Mesodermal cell (in vitro differentiated cells): ENCODE measurements around the gene CARMIL3.

Experiments used
- H3K27ac ChIP-seq: 2 replicates; pipeline ENCODE4 v1.7.0; 2013; ENCODE audit warnings: mild to moderate bottlenecking, low read depth, low read length, moderate library complexity; ENCODE audit not compliant: severe bottlenecking
- H3K36me3 ChIP-seq: 2 replicates; pipeline ENCODE4 v1.7.1; 2013; ENCODE audit warnings: mild to moderate bottlenecking, low read length, moderate library complexity; ENCODE audit not compliant: control insufficient read depth, insufficient read depth
- H3K4me1 ChIP-seq: one replicate; pipeline ENCODE4 v1.7.1; 2013; ENCODE audit warnings: mild to moderate bottlenecking, low read length; ENCODE audit not compliant: insufficient read depth, control insufficient read depth, poor library complexity, severe bottlenecking
- H3K4me3 ChIP-seq: 2 replicates; pipeline ENCODE4 v1.7.0; 2013; ENCODE audit warnings: low read length, control low read depth, mild to moderate bottlenecking; ENCODE audit not compliant: insufficient read depth, poor library complexity, severe bottlenecking; ENCODE audit errors: extremely low read depth
- H3K9me3 ChIP-seq: 2 replicates; pipeline ENCODE4 v1.7.1; 2013; ENCODE audit warnings: mild to moderate bottlenecking, low read length, moderate library complexity; ENCODE audit not compliant: control insufficient read depth
- WGBS, 2 experiments: methylation state at CpG; one replicate each; pipeline ENCODE4 v1.1.5; 2013; ENCODE audit warnings: missing lambda C conversion rate in 2 of 2; ENCODE audit not compliant: insufficient coverage in 2 of 2; 5-methylcytosine and 5-hydroxymethylcytosine counted together

CARMIL3 gene

GRCh38 chr14:24113379-24113800 is 61.6 kb downstream of the CARMIL3 start:
- Histone ChIP-seq H3K4me1 (peaks cover 5% of the 10 kb centered on the region), H3K9me3 (no peaks in the 10 kb centered on the region), H3K4me3 (peak overlapping the region; percentile 80), H3K27ac (peak overlapping the region; percentile 97), H3K36me3 (peaks cover 14% of the 10 kb centered on the region)
- WGBS, 2 experiments = 12 to 13% methylated on average over 5 to 12 of the region's 15 CpGs

GRCh38 chr14:24113801-24114531 is 62.2 kb downstream of the CARMIL3 start:
- H3K4me3 ChIP-seq = peak overlapping the region; percentile 80
- H3K9me3 ChIP-seq = no peaks in the 10 kb centered on the region
- peaks cover 5% of the 10 kb centered on the region for H3K4me1 ChIP-seq
- H3K27ac ChIP-seq = peak overlapping the region; percentile 97
- peaks cover 19% of the 10 kb centered on the region for H3K36me3 ChIP-seq
- WGBS, 2 experiments = 0 to 1% methylated on average over 39 to 41 of the region's 42 CpGs

GRCh38 chr14:24114532-24115421 is 63.0 kb downstream of the CARMIL3 start, which contains the start of the genes DCAF11 and NRL:
DCAF11 (plus strand) TSS chr14:24114777; CDS start chr14:24115595, 818 bp downstream.
NRL (minus strand) TSS chr14:24114949; CDS start chr14:24082848, 32,101 bp downstream.
- Histone ChIP-seq H3K9me3 (no peaks in the 10 kb centered on the region), H3K27ac (peak within 1 kb of the TSS; percentile 97), H3K4me1 (peaks cover 5% of the 10 kb centered on the region), H3K4me3 (peak within 1 kb of the TSS; percentile 80), H3K36me3 (peaks cover 28% of the 10 kb centered on the region)
- WGBS, 2 experiments = 0% methylated on average over 28 to 51 of the region's 65 CpGs

- H3K4me3 ChIP-seq = peak overlapping the region; percentile 80
- H3K36me3 ChIP-seq = peaks cover 30% of the 10 kb centered on the region
- peaks cover 5% of the 10 kb centered on the region for H3K4me1 ChIP-seq
- no peaks in the 10 kb centered on the region for H3K9me3 ChIP-seq
- WGBS, 2 experiments = 8 to 12% methylated on average over 13 to 14 of the region's 14 CpGs
- peak overlapping the region; percentile 97 for H3K27ac ChIP-seq
These were observed 63.8 kb downstream of the CARMIL3 start for GRCh38 chr14:24115422-24116127.

- Histone ChIP-seq H3K36me3 (peaks cover 37% of the 10 kb centered on the region), H3K4me3 (peak overlapping the region; percentile 80), H3K4me1 (peaks cover 5% of the 10 kb centered on the region), H3K27ac (no peak overlapping the region), H3K9me3 (no peaks in the 10 kb centered on the region)
- 90 to 94% methylated on average over 3 of the region's 6 CpGs for WGBS, 2 experiments
These were observed 64.5 kb downstream of the CARMIL3 start for GRCh38 chr14:24116128-24116814.

- 87 to 94% methylated on average over 4 to 5 of the region's 6 CpGs for WGBS, 2 experiments
- peaks cover 38% of the 10 kb centered on the region for H3K36me3 ChIP-seq
- H3K27ac ChIP-seq = no peak overlapping the region
- no peak overlapping the region for H3K4me3 ChIP-seq
- no peaks in the 10 kb centered on the region for H3K9me3 ChIP-seq
- peaks cover 5% of the 10 kb centered on the region for H3K4me1 ChIP-seq
These were observed 65.4 kb downstream of the CARMIL3 start for GRCh38 chr14:24117179-24117578.
